ENCODE measurements around the gene THAP11. TPM values are rescaled to one million over a fixed set of nuclear protein-coding genes. Genes with fewer than 3 reads are reported as not detected.

The THAP11 gene
- total RNA-seq, 3 donors from 2014 or later = 51.1 to 57.8 (median 53.0) TPM

DNA sequence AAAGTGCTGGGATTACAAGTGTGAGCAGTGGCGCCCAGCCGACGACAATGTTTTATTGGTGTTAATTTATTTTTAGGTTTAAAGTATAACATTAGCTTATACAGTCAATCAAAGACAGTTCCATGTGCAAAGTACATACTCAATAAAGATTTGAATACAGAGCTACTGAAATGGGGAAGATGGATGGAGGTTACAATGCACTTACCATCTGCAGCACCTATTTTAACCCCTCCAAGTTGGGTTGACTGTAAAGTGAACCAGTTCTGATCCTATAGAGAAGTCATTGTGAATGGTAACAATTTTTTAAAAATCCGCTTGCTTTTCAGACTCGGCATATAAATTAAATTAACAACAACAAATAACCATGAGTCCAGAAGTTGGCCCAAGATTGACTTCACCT is 50.3 kb downstream of the THAP11 start:
- Histone ChIP-seq H3K9me3 (no peaks in the 10 kb centered on the region), H3K27ac (peak overlapping the region in 1 of 2 donors; percentile 97), H3K4me3 (peak overlapping the region; percentile 95 to 98 (median 96)), H3K27me3 (no peaks in the 10 kb centered on the region), H3K4me1 (peaks cover 0 to 8% of the 10 kb centered on the region in 2 donors), H3K36me3 (no peaks in the 10 kb centered on the region)
- no peak for TF ChIP-seq POLR2AphosphoS5 (IDR thresholded peaks at IDR 0.05)
- no peak for TF ChIP-seq POLR2A (IDR thresholded peaks at IDR 0.05)
- TF ChIP-seq, protein P1, sequence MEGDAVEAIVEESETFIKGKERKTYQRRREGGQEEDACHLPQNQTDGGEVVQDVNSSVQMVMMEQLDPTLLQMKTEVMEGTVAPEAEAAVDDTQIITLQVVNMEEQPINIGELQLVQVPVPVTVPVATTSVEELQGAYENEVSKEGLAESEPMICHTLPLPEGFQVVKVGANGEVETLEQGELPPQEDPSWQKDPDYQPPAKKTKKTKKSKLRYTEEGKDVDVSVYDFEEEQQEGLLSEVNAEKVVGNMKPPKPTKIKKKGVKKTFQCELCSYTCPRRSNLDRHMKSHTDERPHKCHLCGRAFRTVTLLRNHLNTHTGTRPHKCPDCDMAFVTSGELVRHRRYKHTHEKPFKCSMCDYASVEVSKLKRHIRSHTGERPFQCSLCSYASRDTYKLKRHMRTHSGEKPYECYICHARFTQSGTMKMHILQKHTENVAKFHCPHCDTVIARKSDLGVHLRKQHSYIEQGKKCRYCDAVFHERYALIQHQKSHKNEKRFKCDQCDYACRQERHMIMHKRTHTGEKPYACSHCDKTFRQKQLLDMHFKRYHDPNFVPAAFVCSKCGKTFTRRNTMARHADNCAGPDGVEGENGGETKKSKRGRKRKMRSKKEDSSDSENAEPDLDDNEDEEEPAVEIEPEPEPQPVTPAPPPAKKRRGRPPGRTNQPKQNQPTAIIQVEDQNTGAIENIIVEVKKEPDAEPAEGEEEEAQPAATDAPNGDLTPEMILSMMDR (IDR thresholded peaks at IDR 0.05) = no peak
- intact Hi-C loops (cut with DNase I; ENCODE audit: low total_unique reads) = loop anchor here (5.0 kb wide), 1 partner anchor 95 kb away; no protein-coding TSS in a partner anchor
- DNase-seq (ENCODE audit: low spot score in 2 of 2) = no peak

DNA sequence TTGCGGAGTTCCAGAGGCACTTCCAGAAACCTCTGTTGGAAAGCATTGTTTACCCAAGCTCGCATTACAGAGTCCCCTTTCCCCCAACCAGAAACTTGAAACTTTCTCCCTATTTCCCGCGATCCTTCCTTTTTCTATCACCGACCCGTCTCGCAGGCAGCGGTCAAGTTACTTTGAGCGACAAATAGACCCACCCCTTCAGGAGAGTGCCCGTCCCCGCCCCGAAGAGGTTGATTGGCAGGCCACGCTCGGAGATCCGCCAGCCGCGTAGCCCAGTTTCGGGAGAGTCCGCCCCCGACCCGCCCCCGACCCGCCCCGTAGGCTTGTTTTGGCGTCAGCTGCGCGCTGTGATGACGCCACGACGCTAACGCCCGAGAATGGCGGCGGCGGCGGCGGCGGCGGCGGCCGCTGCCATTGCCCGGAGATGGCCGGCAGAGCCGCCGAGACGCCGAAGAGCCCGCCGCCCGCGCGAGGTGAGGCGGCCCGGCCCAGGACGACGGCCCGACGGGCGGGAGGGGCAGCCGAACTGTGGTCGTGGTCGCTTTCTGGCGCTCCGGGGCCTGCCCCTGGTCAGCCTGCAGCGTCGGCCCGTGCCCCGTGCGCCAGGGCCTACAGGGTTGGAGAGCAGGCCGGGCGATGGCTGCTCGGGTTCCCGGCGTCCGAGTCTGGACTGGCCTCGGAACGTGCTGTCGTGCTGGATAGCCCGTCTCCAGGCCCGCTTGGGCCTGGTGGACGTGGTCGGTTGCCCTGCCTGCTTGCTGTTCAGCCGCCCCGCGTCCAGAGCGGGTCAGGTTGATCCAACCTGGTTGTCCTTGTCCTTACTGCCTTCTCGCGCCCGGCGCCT is 51.0 kb downstream of the THAP11 start, which contains the start of gene PSKH1:
PSKH1 (plus strand) TSS at position 356 of the 844 bp plus-strand sequence. CDS start 15,496 bp downstream, outside the sequence.
- TF ChIP-seq POLR2AphosphoS5 (IDR thresholded peaks at IDR 0.05) (peak; percentile 30 to 75 (median 39)), POLR2A (IDR thresholded peaks at IDR 0.05) (no peak)
- Histone ChIP-seq H3K27me3 (no peaks in the 10 kb centered on the region), H3K4me1 (peaks cover 0 to 8% of the 10 kb centered on the region in 2 donors), H3K4me3 (peak within 1 kb of the TSS; percentile 95 to 98 (median 96)), H3K27ac (peak within 1 kb of the TSS; percentile 97 to 98), H3K9me3 (no peaks in the 10 kb centered on the region), H3K36me3 (no peaks in the 10 kb centered on the region)
- DNase-seq (ENCODE audit: low spot score in 2 of 2) = peak; percentile 94 to 97
- intact Hi-C loops (cut with DNase I; ENCODE audit: low total_unique reads) = loop anchor here (5.0 kb wide), 1 partner anchor 94 kb away; no protein-coding TSS in a partner anchor

Other genes starting within 250 kb of the THAP11 start
- gene CARMIL2, start 197.2 kb upstream of the THAP11 start, total RNA-seq = 1 to 10 TPM in 2 of 3 donors, under 1 TPM in 1; 0.96 to 2.3 (median 1.6) TPM
- gene ACD, start 182.1 kb upstream of the THAP11 start, total RNA-seq = 10 to 100 TPM; 19.4 to 20.6 (median 19.8) TPM
- 1 to 10 TPM; 6.4 to 8.5 (median 7.2) TPM for gene PARD6A, start 181.4 kb upstream of the THAP11 start, total RNA-seq
- 10 to 100 TPM; 18.6 to 21.0 (median 20.1) TPM for gene ENKD1, start 175.6 kb upstream of the THAP11 start, total RNA-seq
- 10 to 100 TPM in 2 of 3 donors, 1 to 10 TPM in 1; 7.2 to 18.1 (median 11.1) TPM for gene C16orf86, start 175.5 kb upstream of the THAP11 start, total RNA-seq
- 10 to 100 TPM; 11.4 to 22.0 (median 21.4) TPM for gene GFOD2, start 123.0 kb upstream of the THAP11 start, total RNA-seq
- gene RANBP10, start 35.8 kb upstream of the THAP11 start, total RNA-seq = 10 to 100 TPM in 2 of 3 donors, 1 to 10 TPM in 1; 7.7 to 13.2 (median 13.1) TPM
- 1 to 10 TPM; 1.1 to 4.2 (median 3.9) TPM for gene TSNAXIP1, start 35.4 kb upstream of the THAP11 start, total RNA-seq
- gene NUTF2, start 4.6 kb downstream of the THAP11 start, total RNA-seq = 100 to 1,000 TPM in 1 of 3 donors, 10 to 100 TPM in 2; 91.5 to 168 (median 94.8) TPM
- gene CENPT, start 5.4 kb downstream of the THAP11 start, total RNA-seq = 10 to 100 TPM; 35.0 to 52.0 (median 51.5) TPM
- gene EDC4, start 30.7 kb downstream of the THAP11 start, total RNA-seq = 10 to 100 TPM; 43.3 to 57.0 (median 53.6) TPM
- 1 to 10 TPM in 2 of 3 donors, not detected in 1; 1.3 to 1.4 TPM for gene NRN1L, start 42.6 kb downstream of the THAP11 start, total RNA-seq
- gene PSKH1, start 50.9 kb downstream of the THAP11 start, total RNA-seq = 10 to 100 TPM; 17.3 to 20.5 (median 17.4) TPM
- gene CTRL, start 89.5 kb downstream of the THAP11 start, total RNA-seq = 1 to 10 TPM; 1.0 to 2.6 (median 1.8) TPM
- gene PSMB10, start 94.5 kb downstream of the THAP11 start, total RNA-seq = 10 to 100 TPM; 32.1 to 46.2 (median 34.1) TPM
- 10 to 100 TPM; 11.8 to 18.6 (median 15.4) TPM for gene LCAT, start 101.8 kb downstream of the THAP11 start, total RNA-seq
- gene SLC12A4, start 126.3 kb downstream of the THAP11 start, total RNA-seq = 10 to 100 TPM; 32.1 to 64.9 (median 53.6) TPM
- gene DPEP3, start 138.2 kb downstream of the THAP11 start, total RNA-seq = under 1 TPM in 1 of 3 donors, not detected in 2; 0.29 TPM
- 1 to 10 TPM; 1.3 to 7.7 (median 2.5) TPM for gene DPEP2, start 157.2 kb downstream of the THAP11 start, total RNA-seq
- gene DPEP2NB, start 173.6 kb downstream of the THAP11 start, total RNA-seq = not detected
- 1 to 10 TPM; 7.2 to 7.5 (median 7.5) TPM for gene DDX28, start 180.9 kb downstream of the THAP11 start, total RNA-seq
- gene DUS2, start 181.0 kb downstream of the THAP11 start, total RNA-seq = 10 to 100 TPM in 1 of 3 donors, 1 to 10 TPM in 2; 6.9 to 10.5 (median 7.7) TPM
- gene NFATC3, start 243.1 kb downstream of the THAP11 start, total RNA-seq = 10 to 100 TPM; 52.0 to 64.2 (median 60.6) TPM